ENCODE data around the gene FTSJ3. TPM values are rescaled to one million over a fixed set of nuclear protein-coding genes. Genes with fewer than 3 reads are reported as not detected.

FTSJ3 gene
- total and polyA plus RNA-seq, 2 of the 13 experiments (the other 11 are each of a cell fraction or from before 2014, with no cell fraction given), result 26.0 to 64.2 TPM

DNA sequence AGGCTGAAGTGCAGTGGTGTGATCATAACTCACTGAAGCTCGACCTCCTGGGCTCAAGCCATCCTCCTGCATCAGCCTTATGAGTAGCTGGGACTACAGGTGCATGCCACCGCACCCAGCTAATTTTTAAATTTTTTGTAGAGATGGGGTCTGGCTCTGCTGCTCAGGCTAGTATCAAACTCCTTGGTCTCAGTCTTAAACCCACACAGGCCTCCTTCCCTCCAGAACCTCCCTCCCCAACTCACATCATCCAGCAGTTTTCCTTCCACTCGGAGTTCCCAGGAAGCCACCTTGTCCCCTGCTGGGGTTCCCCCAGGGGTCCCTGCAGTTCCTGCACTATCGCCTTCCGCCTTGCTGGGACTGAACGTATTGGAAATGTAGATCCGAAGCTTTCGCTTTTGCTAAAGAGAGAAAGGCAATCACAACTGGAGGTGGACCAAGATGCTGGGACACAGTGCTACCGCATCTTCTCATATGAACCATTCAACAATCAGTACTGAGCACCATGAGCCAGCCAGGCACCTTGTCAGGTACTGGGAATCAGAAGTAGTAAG, 7.8 kb upstream of the FTSJ3 start:
- Histone ChIP-seq H3K36me3 (replicated peaks in 1 of 2; ENCODE audit: control insufficient read depth in 1 of 2, insufficient read depth in 2 of 2, low read length in 2 of 2) (peaks cover 51 to 75% of the 10 kb centered on the region in 2 experiments), H3K27ac (ENCODE audit: extremely low read length, insufficient read depth, low read length) (no peak overlapping the region), H3K9ac (ENCODE audit: insufficient read depth, low read depth, low read length) (no peak overlapping the region), H4K20me1 (ENCODE audit: insufficient read depth, low read length) (peaks cover 9% of the 10 kb centered on the region; the same call in 1 of the 2 replicates), H3K79me2 (ENCODE audit: insufficient read depth, low read length) (peaks cover 28% of the 10 kb centered on the region), H3K27me3 (ENCODE audit: control insufficient read depth in 1 of 2, insufficient read depth in 2 of 2, low read length in 2 of 2) (no peaks in the 10 kb centered on the region), H3K4me2 (ENCODE audit: low read depth, low read length) (no peak overlapping the region), H3K4me1 (ENCODE audit: insufficient read depth, low read length) (peaks cover 18% of the 10 kb centered on the region), H2AFZ (ENCODE audit: low read length) (no peak overlapping the region), H3K4me3 (replicated peaks in 1 of 3; ENCODE audit: insufficient read depth in 1 of 3, low read depth in 2 of 3, low read length in 3 of 3) (no peak overlapping the region), H3K9me3 (ENCODE audit: low read length) (no peaks in the 10 kb centered on the region)
- no peak for TF ChIP-seq HMGXB3 (CRISPR knock-in tag; IDR thresholded peaks at IDR 0.05; ENCODE audit: borderline replicate concordance)
- 0 out of 2 replicates have a peak, but pooled peaks have one; percentile 20 for TF ChIP-seq SP4 (CRISPR knock-in tag; IDR thresholded peaks at IDR 0.05)
- TF ChIP-seq GLI4 (CRISPR knock-in tag; IDR thresholded peaks at IDR 0.05; ENCODE audit: borderline replicate concordance), result no peak
- TF ChIP-seq POLR2A (IDR thresholded peaks at IDR 0.05; ENCODE audit: insufficient read depth in 1 of 2, low read depth in 2 of 2, low read length in 2 of 2), result peak in 1 of 2 experiments; percentile 19; a peak in 2 of 4 replicates
- TF ChIP-seq GMEB1 (CRISPR knock-in tag; IDR thresholded peaks at IDR 0.05; ENCODE audit: borderline replicate concordance), result 0 out of 2 replicates have a peak, but pooled peaks have one; percentile 4
- TF ChIP-seq RORA (CRISPR knock-in tag; IDR thresholded peaks at IDR 0.05), result no peak
- TF ChIP-seq ZNF451 (CRISPR knock-in tag; IDR thresholded peaks at IDR 0.05), result peak; percentile 13; the same call in 1 of the 2 replicates
- TF ChIP-seq MED1 (CRISPR knock-in tag; IDR thresholded peaks at IDR 0.05), result no peak
- no peak for TF ChIP-seq SP5 (CRISPR knock-in tag; IDR thresholded peaks at IDR 0.05; ENCODE audit: borderline replicate concordance, low read depth)
- TF ChIP-seq TBX2 (CRISPR knock-in tag; IDR thresholded peaks at IDR 0.05; ENCODE audit: borderline replicate concordance), result no peak
- DNase-seq (ENCODE audit: low spot score) (no peak), ATAC-seq (no peak), FAIRE-seq (no peak)
- intact Hi-C loops (cut with micrococcal nuclease; ENCODE audit: unreplicated experiment), result no loop called here
- ChIA-PET POLR2A (no interaction called here), CTCF (ENCODE audit: low intra/inter-chr PET ratio, low total read pairs) (interaction anchor here (1.2 kb wide), 1 partner anchor 22 kb away, joined by 3 read pairs; no protein-coding TSS in a partner anchor)
- in situ Hi-C loops (cut with HindIII; ENCODE audit: extremely low pct_ligation_motif_present, low pct_unique_long_range_greater_than_20kb), result no loop called here
- WGBS (ENCODE audit: low lambda C conversion rate), result 89% methylated on average over 9 of the region's 9 CpGs
- no TSS peak for BruUV-seq (replicated peaks)

All from HepG2 (cell line).